Measurements from ENCODE around the gene PTGFR.

Gene PTGFR

GRCh38 chr1:78553859-78554258 is 63.1 kb downstream of the PTGFR start:
- peaks cover 11% of the 10 kb centered on the region for H3K9me3 ChIP-seq (ENCODE audit: control insufficient read depth, low read depth, low read length)
- H3K27me3 ChIP-seq (ENCODE audit: control insufficient read depth, insufficient read depth, low read length) = no peaks in the 10 kb centered on the region
- no peak overlapping the region for H3K27ac ChIP-seq (ENCODE audit: low read length)
- H3K9ac ChIP-seq (ENCODE audit: low read length) = no peak overlapping the region
- H3K4me1 ChIP-seq (ENCODE audit: control insufficient read depth, low read depth, low read length) = no peaks in the 10 kb centered on the region
- no peak overlapping the region for H3K4me3 ChIP-seq (ENCODE audit: low read length)
- no peaks in the 10 kb centered on the region for H3K36me3 ChIP-seq (ENCODE audit: control insufficient read depth, low read depth, low read length)

- peaks cover 11% of the 10 kb centered on the region for H3K9me3 ChIP-seq (ENCODE audit: control insufficient read depth, low read depth, low read length)
- H3K27ac ChIP-seq (ENCODE audit: low read length) = no peak overlapping the region
- H3K4me1 ChIP-seq (ENCODE audit: control insufficient read depth, low read depth, low read length) = no peaks in the 10 kb centered on the region
- H3K27me3 ChIP-seq (ENCODE audit: control insufficient read depth, insufficient read depth, low read length) = no peaks in the 10 kb centered on the region
- H3K9ac ChIP-seq (ENCODE audit: low read length) = no peak overlapping the region
- H3K36me3 ChIP-seq (ENCODE audit: control insufficient read depth, low read depth, low read length) = no peaks in the 10 kb centered on the region
- H3K4me3 ChIP-seq (ENCODE audit: low read length) = no peak overlapping the region
Measured at GRCh38 chr1:78554840-78555239, 64.1 kb downstream of the PTGFR start.

GRCh38 chr1:78559680-78560079 is 68.9 kb downstream of the PTGFR start:
- no peak overlapping the region for H3K4me3 ChIP-seq (ENCODE audit: low read length)
- H3K27me3 ChIP-seq (ENCODE audit: control insufficient read depth, insufficient read depth, low read length) = no peaks in the 10 kb centered on the region
- H3K9ac ChIP-seq (ENCODE audit: low read length) = no peak overlapping the region
- H3K36me3 ChIP-seq (ENCODE audit: control insufficient read depth, low read depth, low read length) = no peaks in the 10 kb centered on the region
- peaks cover 6% of the 10 kb centered on the region for H3K9me3 ChIP-seq (ENCODE audit: control insufficient read depth, low read depth, low read length)
- H3K27ac ChIP-seq (ENCODE audit: low read length) = no peak overlapping the region
- no peaks in the 10 kb centered on the region for H3K4me1 ChIP-seq (ENCODE audit: control insufficient read depth, low read depth, low read length)

DNA sequence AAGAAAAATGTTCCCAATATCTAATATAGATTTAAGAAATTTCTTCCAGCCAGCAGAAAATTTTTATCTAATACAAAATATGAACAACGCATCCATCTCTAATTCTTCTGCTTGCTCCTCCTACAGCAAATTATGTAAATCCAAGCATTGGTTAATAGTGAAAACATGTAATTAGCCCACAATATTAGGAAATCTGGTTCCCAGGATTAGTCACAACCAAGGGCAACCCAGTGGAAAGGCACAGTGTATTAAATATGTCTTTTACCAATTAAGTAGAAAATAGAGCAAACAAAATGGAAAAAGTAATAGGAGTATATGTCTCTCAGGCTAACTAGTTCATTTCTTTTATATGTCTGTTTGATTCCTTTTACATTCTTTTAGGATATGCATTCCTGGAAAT is 70.0 kb downstream of the PTGFR start:
- Histone ChIP-seq H3K36me3 (ENCODE audit: control insufficient read depth, low read depth, low read length) (no peaks in the 10 kb centered on the region), H3K9me3 (ENCODE audit: control insufficient read depth, low read depth, low read length) (no peaks in the 10 kb centered on the region), H3K27me3 (ENCODE audit: control insufficient read depth, insufficient read depth, low read length) (no peaks in the 10 kb centered on the region), H3K4me1 (ENCODE audit: control insufficient read depth, low read depth, low read length) (no peaks in the 10 kb centered on the region), H3K27ac (ENCODE audit: low read length) (no peak overlapping the region), H3K4me3 (ENCODE audit: low read length) (no peak overlapping the region), H3K9ac (ENCODE audit: low read length) (no peak overlapping the region)

DNA sequence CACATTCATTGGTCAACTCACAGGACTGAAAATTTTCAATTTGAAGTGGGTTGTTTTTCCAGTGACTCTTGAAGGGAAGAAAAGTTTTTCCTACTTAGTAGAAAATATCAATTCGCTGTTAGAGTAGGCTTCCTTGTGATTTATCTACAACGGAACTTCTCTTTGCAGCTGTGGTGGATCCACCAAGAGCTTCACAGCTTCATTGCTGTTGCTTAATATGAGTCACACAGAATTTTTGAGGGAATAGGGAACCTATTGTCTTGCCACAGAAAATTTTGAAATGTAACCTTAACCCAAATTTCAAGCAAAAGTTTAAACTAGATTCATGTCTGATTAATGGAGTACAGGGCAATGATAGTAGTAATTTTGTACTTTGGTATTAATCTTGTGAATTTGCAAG is 71.1 kb downstream of the PTGFR start:
- no peak overlapping the region for H3K9ac ChIP-seq (ENCODE audit: low read length)
- H3K9me3 ChIP-seq (ENCODE audit: control insufficient read depth, low read depth, low read length) = no peaks in the 10 kb centered on the region
- no peaks in the 10 kb centered on the region for H3K27me3 ChIP-seq (ENCODE audit: control insufficient read depth, insufficient read depth, low read length)
- H3K36me3 ChIP-seq (ENCODE audit: control insufficient read depth, low read depth, low read length) = no peaks in the 10 kb centered on the region
- no peak overlapping the region for H3K27ac ChIP-seq (ENCODE audit: low read length)
- no peak overlapping the region for H3K4me3 ChIP-seq (ENCODE audit: low read length)
- H3K4me1 ChIP-seq (ENCODE audit: control insufficient read depth, low read depth, low read length) = no peaks in the 10 kb centered on the region

GRCh38 chr1:78565393-78565792 is 74.6 kb downstream of the PTGFR start:
- H3K9ac ChIP-seq (ENCODE audit: low read length) = no peak overlapping the region
- no peak overlapping the region for H3K27ac ChIP-seq (ENCODE audit: low read length)

DNA sequence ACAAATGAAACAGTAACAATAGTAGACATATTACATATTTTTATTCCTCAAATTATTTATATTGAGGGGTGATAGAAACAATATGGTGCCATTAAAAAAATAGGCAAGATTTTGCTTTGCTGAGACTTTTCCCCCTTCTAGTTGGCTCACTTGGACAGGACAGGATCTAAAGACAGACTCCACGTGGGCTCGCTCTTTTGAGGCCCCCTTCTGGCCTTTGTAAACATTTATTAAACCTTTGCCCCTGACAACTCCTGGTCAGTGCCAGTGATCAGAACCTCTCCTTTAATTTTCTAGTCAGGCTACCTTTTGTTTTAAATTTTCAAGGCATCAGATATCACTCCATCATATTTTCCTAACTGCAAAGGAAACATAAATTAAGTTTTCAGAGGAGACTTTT is 79.8 kb downstream of the PTGFR start:
- Histone ChIP-seq H3K9ac (ENCODE audit: low read length) (no peak overlapping the region), H3K9me3 (ENCODE audit: control insufficient read depth, low read depth, low read length) (no peaks in the 10 kb centered on the region), H3K36me3 (ENCODE audit: control insufficient read depth, low read depth, low read length) (no peaks in the 10 kb centered on the region), H3K4me3 (ENCODE audit: low read length) (no peak overlapping the region), H3K27me3 (ENCODE audit: control insufficient read depth, insufficient read depth, low read length) (no peaks in the 10 kb centered on the region), H3K4me1 (ENCODE audit: control insufficient read depth, low read depth, low read length) (no peaks in the 10 kb centered on the region), H3K27ac (ENCODE audit: low read length) (no peak overlapping the region)

More at GRCh38 chr1:78565393-78565792, 74.6 kb downstream of the PTGFR start:
- H3K9me3 ChIP-seq (ENCODE audit: control insufficient read depth, low read depth, low read length) = no peaks in the 10 kb centered on the region
- H3K4me1 ChIP-seq (ENCODE audit: control insufficient read depth, low read depth, low read length) = no peaks in the 10 kb centered on the region
- H3K27me3 ChIP-seq (ENCODE audit: control insufficient read depth, insufficient read depth, low read length) = no peaks in the 10 kb centered on the region
- no peaks in the 10 kb centered on the region for H3K36me3 ChIP-seq (ENCODE audit: control insufficient read depth, low read depth, low read length)
- no peak overlapping the region for H3K4me3 ChIP-seq (ENCODE audit: low read length)

- Histone ChIP-seq H3K27me3 (ENCODE audit: control insufficient read depth, insufficient read depth, low read length) (no peaks in the 10 kb centered on the region), H3K9ac (ENCODE audit: low read length) (no peak overlapping the region), H3K9me3 (ENCODE audit: control insufficient read depth, low read depth, low read length) (no peaks in the 10 kb centered on the region)
Measured at GRCh38 chr1:78577257-78578100, 86.7 kb downstream of the PTGFR start.

GRCh38 chr1:78586572-78586971 is 95.8 kb downstream of the PTGFR start:
- Histone ChIP-seq H3K9ac (ENCODE audit: low read length) (no peak overlapping the region), H3K9me3 (ENCODE audit: control insufficient read depth, low read depth, low read length) (no peaks in the 10 kb centered on the region)

More at GRCh38 chr1:78577257-78578100, 86.7 kb downstream of the PTGFR start:
- Histone ChIP-seq H3K4me3 (ENCODE audit: low read length) (no peak overlapping the region), H3K36me3 (ENCODE audit: control insufficient read depth, low read depth, low read length) (no peaks in the 10 kb centered on the region), H3K27ac (ENCODE audit: low read length) (no peak overlapping the region), H3K4me1 (ENCODE audit: control insufficient read depth, low read depth, low read length) (no peaks in the 10 kb centered on the region)

DNA sequence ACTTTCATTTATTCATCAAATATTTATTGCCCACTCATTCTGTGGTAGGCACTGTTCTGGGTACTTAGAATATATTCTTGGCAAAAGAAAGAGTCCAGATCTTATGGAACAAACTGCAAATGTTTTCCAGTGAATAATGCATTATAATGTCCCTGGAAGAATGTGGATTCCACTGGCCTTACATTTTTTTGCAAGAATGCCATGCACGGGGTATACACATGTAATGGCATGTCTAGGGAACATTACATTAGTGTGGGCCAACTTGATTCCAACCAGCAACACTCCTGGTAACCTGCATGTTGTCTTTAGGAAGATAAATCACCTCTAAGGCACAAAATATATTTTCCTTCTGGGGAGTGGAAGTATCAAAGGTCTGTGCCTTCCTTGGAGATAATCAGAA is 96.4 kb downstream of the PTGFR start:
- no peak overlapping the region for H3K27ac ChIP-seq (ENCODE audit: low read length)
- H3K27me3 ChIP-seq (ENCODE audit: control insufficient read depth, insufficient read depth, low read length) = no peaks in the 10 kb centered on the region
- no peaks in the 10 kb centered on the region for H3K4me1 ChIP-seq (ENCODE audit: control insufficient read depth, low read depth, low read length)
- H3K9ac ChIP-seq (ENCODE audit: low read length) = no peak overlapping the region
- H3K4me3 ChIP-seq (ENCODE audit: low read length) = no peak overlapping the region
- no peaks in the 10 kb centered on the region for H3K9me3 ChIP-seq (ENCODE audit: control insufficient read depth, low read depth, low read length)
- H3K36me3 ChIP-seq (ENCODE audit: control insufficient read depth, low read depth, low read length) = no peaks in the 10 kb centered on the region

More at GRCh38 chr1:78586572-78586971, 95.8 kb downstream of the PTGFR start:
- Histone ChIP-seq H3K4me3 (ENCODE audit: low read length) (no peak overlapping the region), H3K27ac (ENCODE audit: low read length) (no peak overlapping the region), H3K36me3 (ENCODE audit: control insufficient read depth, low read depth, low read length) (no peaks in the 10 kb centered on the region), H3K4me1 (ENCODE audit: control insufficient read depth, low read depth, low read length) (no peaks in the 10 kb centered on the region), H3K27me3 (ENCODE audit: control insufficient read depth, insufficient read depth, low read length) (no peaks in the 10 kb centered on the region)
